HepG2 (cell line): Measurements from ENCODE around the gene CDK7. TPM values are rescaled to one million over a fixed set of nuclear protein-coding genes. Genes with fewer than 3 reads are reported as not detected.

Source experiments
- AFF4 ChIP-seq: sonication (generic); formaldehyde crosslinking; IDR thresholded peaks from 2 replicates; pipeline ENCODE4 v1.4.0; 2020; ENCODE audit warnings: missing genetic modification reagents
- AGO2 ChIP-seq: fragments of 200-400 bp; formaldehyde crosslinking; optimal IDR thresholded peaks from 2 replicates; pipeline ENCODE3; 2017; ENCODE audit warnings: mild to moderate bottlenecking, low read depth, low read length, moderate library complexity
- JARID2 ChIP-seq: sonication (generic); formaldehyde crosslinking; IDR thresholded peaks from 2 replicates; pipeline ENCODE4 v1.8.1; 2023; ENCODE audit warnings: missing genetic modification reagents, inconsistent platforms; ENCODE audit not compliant: insufficient replicate concordance
- NAIF1 ChIP-seq: sonication (generic); formaldehyde crosslinking; IDR thresholded peaks from 2 replicates; pipeline ENCODE4 v1.5.0; 2020; ENCODE audit warnings: mild to moderate bottlenecking, missing genetic modification reagents, borderline replicate concordance
- PHB2 ChIP-seq: fragments of 450-650 bp; IDR thresholded peaks from 2 replicates; pipeline ENCODE4 v1.6.1; 2018; ENCODE audit not compliant: partially characterized antibody
- RBAK ChIP-seq: sonication (generic); formaldehyde crosslinking; IDR thresholded peaks from 2 replicates; pipeline ENCODE4 v1.5.1; 2020; ENCODE audit warnings: mild to moderate bottlenecking, missing genetic modification reagents
- TBX3 ChIP-seq: fragments of 450-650 bp; IDR thresholded peaks from 2 replicates; pipeline ENCODE4 v1.6.1; 2017; ENCODE audit warnings: antibody characterized with exemption, mild to moderate bottlenecking, inconsistent platforms, borderline replicate concordance
- THAP7 ChIP-seq: sonication (generic); formaldehyde crosslinking; IDR thresholded peaks from 2 replicates; pipeline ENCODE4 v1.8.1; 2023; ENCODE audit warnings: mild to moderate bottlenecking, missing genetic modification reagents
- ZBTB34 ChIP-seq: sonication (generic); formaldehyde crosslinking; IDR thresholded peaks from 2 replicates; pipeline ENCODE4 v1.8.0; 2022; ENCODE audit warnings: mild to moderate bottlenecking, missing genetic modification reagents
- ZMYM4 ChIP-seq: sonication (generic); formaldehyde crosslinking; IDR thresholded peaks from 2 replicates; pipeline ENCODE4 v1.8.1; 2023; ENCODE audit warnings: mild to moderate bottlenecking, missing genetic modification reagents
- ZNF101 ChIP-seq: sonication (generic); formaldehyde crosslinking; IDR thresholded peaks from 2 replicates; pipeline ENCODE4 v1.4.0; 2020; ENCODE audit warnings: mild to moderate bottlenecking, low read depth, missing genetic modification reagents, borderline replicate concordance
- ZNF260 ChIP-seq: sonication (generic); formaldehyde crosslinking; IDR thresholded peaks from 2 replicates; pipeline ENCODE4 v1.4.0; 2020; ENCODE audit warnings: missing genetic modification reagents, low read depth, mild to moderate bottlenecking, borderline replicate concordance
- ZNF264 ChIP-seq: sonication (generic); formaldehyde crosslinking; IDR thresholded peaks from 2 replicates; pipeline ENCODE4 v1.4.0; 2020; ENCODE audit warnings: missing genetic modification reagents
- ZNF350 ChIP-seq: sonication (generic); formaldehyde crosslinking; IDR thresholded peaks from 2 replicates; pipeline ENCODE4 v1.4.0; 2020; ENCODE audit warnings: mild to moderate bottlenecking, low read depth, missing genetic modification reagents, borderline replicate concordance
- ZNF646 ChIP-seq: sonication (generic); formaldehyde crosslinking; IDR thresholded peaks from 2 replicates; pipeline ENCODE4 v1.9.0; 2021; ENCODE audit warnings: mild to moderate bottlenecking, missing genetic modification reagents
- polyA plus RNA-seq, 8 experiments: library from polyadenylated mRNA; depleted of rRNA in 3 of 8; stranded (reverse) in 7 of 8; unstranded in 1 of 8; fragments of >200 nt; fragmentation: Illumina TruSeq in 4 of 8; extraction: Trizol in 4 of 8; gene quantifications; 2 replicates each; pipeline versions ENCODE4 v1.2.1 to v1.2.3, GENCODE V29; 2011 to 2016; ENCODE audit warnings: low read depth in 4 of 8, missing spikeins in 1 of 8, mixed read lengths in 1 of 8; ENCODE audit not compliant: insufficient read depth in 1 of 8
- total RNA-seq, 5 experiments: library from RNA; depleted of rRNA; stranded (reverse); fragments of >200 nt; fragmentation: Illumina TruSeq; extraction: Trizol; gene quantifications; 2 replicates each; pipeline ENCODE4 v1.2.3, GENCODE V29; 2016; ENCODE audit warnings: low read depth in 1 of 5

Gene CDK7
- total and polyA plus RNA-seq, 2 of the 13 experiments (the other 11 are each of a cell fraction or from before 2014, with no cell fraction given), result 41.2 to 54.9 TPM

GRCh38 chr5:69189162-69190086 lies 45.3 kb upstream of the CDK7 start, which contains the start of gene CENPH (continued):
- TF ChIP-seq THAP7 (CRISPR knock-in tag), result no peak
- TF ChIP-seq ZNF260, result no peak
- TF ChIP-seq PHB2, result no peak
- TF ChIP-seq JARID2 (CRISPR knock-in tag), result no peak
- no peak for TF ChIP-seq ZNF264
- TF ChIP-seq NAIF1, result no peak; the same call in 1 of the 2 replicates
- TF ChIP-seq ZBTB34 (CRISPR knock-in tag), result no peak
- peak; percentile 79 for TF ChIP-seq ZNF350 (CRISPR knock-in tag)
- no peak for TF ChIP-seq RBAK (CRISPR knock-in tag)
- no peak for TF ChIP-seq ZNF646 (CRISPR knock-in tag)
- TF ChIP-seq ZNF101, result 0 out of 2 replicates have a peak, but pooled peaks have one; percentile 59
- TF ChIP-seq ZMYM4 (CRISPR knock-in tag), result peak; percentile 57
- TF ChIP-seq AGO2, result peak; percentile 74
- no peak for TF ChIP-seq TBX3
- no peak for TF ChIP-seq AFF4 (CRISPR knock-in tag)
